Upper lobe of left lung (tissue), 6 donors: ENCODE results near the gene POR. TPM values are rescaled to one million over a fixed set of nuclear protein-coding genes. Genes with fewer than 3 reads are reported as not detected.

Experiments used
- ATAC-seq, 2 donors: fragments of 200-7000 bp; cut with Tn5 transposase; one replicate each; pipeline ENCODE4 v1.9.1; 2022; ENCODE audit warnings: mild to moderate bottlenecking in 2 of 2, moderate library complexity in 2 of 2; ENCODE audit not compliant: low FRiP score in 2 of 2
- DNase-seq, 2 donors: peaks; one replicate each; pipeline ENCODE4 v3.0.0-alpha.2; 2019 to 2020
- H3K27ac ChIP-seq, 4 donors: fragments of 200-600 bp; sonication (generic); one replicate each; pipeline ENCODE4 v1.5.1; 2016 to 2019
- H3K27me3 ChIP-seq, 4 donors: fragments of 200-600 bp; sonication (generic); one replicate each; pipeline ENCODE4 v1.5.1; 2017 to 2019
- H3K36me3 ChIP-seq, 4 donors: fragments of 200-600 bp; sonication (generic); one replicate each; pipeline ENCODE4 v1.5.1; 2016 to 2019
- H3K4me1 ChIP-seq, 4 donors: fragments of 200-600 bp; sonication (generic); one replicate each; pipeline ENCODE4 v1.5.1; 2018 to 2019
- H3K4me3 ChIP-seq, 4 donors: fragments of 200-600 bp; sonication (generic); one replicate each; pipeline ENCODE4 v1.5.1; 2017 to 2019; ENCODE audit warnings: mild to moderate bottlenecking in 2 of 4, moderate library complexity in 1 of 4
- H3K9me3 ChIP-seq, 4 donors: fragments of 200-600 bp; sonication (generic); one replicate each; pipeline ENCODE4 v1.5.1; 2018 to 2019
- CTCF ChIP-seq, 6 experiments: fragments of 450-650 bp in 4 of 6; fragments of 200-600 bp in 2 of 6; sonication (generic) in 2 of 6; IDR thresholded peaks; one replicate each; pipeline ENCODE4 v1.5.1; 2016 to 2019; ENCODE audit warnings: antibody characterized with exemption in 6 of 6
- EP300 ChIP-seq, 4 donors: sonication (generic); formaldehyde crosslinking; IDR thresholded peaks; one replicate each; pipeline ENCODE4 v1.5.1; 2017; ENCODE audit warnings: antibody characterized with exemption in 4 of 4, control low read depth in 2 of 4
- POLR2A ChIP-seq, 4 donors: fragments of 450-650 bp; IDR thresholded peaks; one replicate each; pipeline ENCODE4 v1.5.1; 2016 to 2017; ENCODE audit warnings: antibody characterized with exemption in 4 of 4, mild to moderate bottlenecking in 2 of 4
- POLR2AphosphoS5 ChIP-seq, 2 donors: sonication (generic); formaldehyde crosslinking; IDR thresholded peaks; one replicate each; pipeline ENCODE4 v1.5.1; 2017; ENCODE audit warnings: antibody characterized with exemption in 2 of 2
- WGBS, 2 donors: methylation state at CpG; one replicate each; pipeline ENCODE4 v1.1.5; 2017 to 2018; 5-methylcytosine and 5-hydroxymethylcytosine counted together
- total RNA-seq, 6 donors: library from RNA; depleted of rRNA in 4 of 6; stranded (reverse); fragments of >200 nt in 4 of 6; gene quantifications; one replicate each; pipeline versions ENCODE4 v1.1.0 to v1.2.1, GENCODE V29; 2016 to 2021
- donor health status: DM: no; HTN: no; CAD: no; lungs with moderate emphysema.
- donor health status: DM: no; HTN: yes; CAD: no; lungs with severe emphysema.

The POR gene
- total RNA-seq, 6 donors from 2014 or later: 107 to 257 (median 194) TPM

GRCh38 chr7:75891815-75892411, 23.0 kb upstream of the POR start:
- DNase-seq (no peak), ATAC-seq (no peak)
- H3K4me3 ChIP-seq: no peak overlapping the region
- H3K9me3 ChIP-seq: no peaks in the 10 kb centered on the region
- H3K27ac ChIP-seq: peak overlapping the region; percentile 73 to 82 (median 82)
- peaks cover 5 to 50% (median 20%) of the 10 kb centered on the region in 4 donors for H3K4me1 ChIP-seq
- 88 to 89% methylated on average over 7 of the region's 7 CpGs for WGBS, 2 donors
- H3K27me3 ChIP-seq: no peaks in the 10 kb centered on the region
- peaks cover 0 to 25% (median 11%) of the 10 kb centered on the region in 4 donors for H3K36me3 ChIP-seq
- TF ChIP-seq POLR2AphosphoS5 (IDR thresholded peaks at IDR 0.05) (no peak), CTCF (IDR thresholded peaks at IDR 0.05) (no peak)

GRCh38 chr7:75892634-75893272, 22.2 kb upstream of the POR start:
- DNase-seq (peak in 1 of 2 donors; percentile 90), ATAC-seq (peak; percentile 90 to 92)
- H3K9me3 ChIP-seq: no peaks in the 10 kb centered on the region
- H3K4me3 ChIP-seq: no peak overlapping the region
- 50 to 58% methylated on average over 11 to 15 of the region's 15 CpGs for WGBS, 2 donors
- no peaks in the 10 kb centered on the region for H3K27me3 ChIP-seq
- TF ChIP-seq POLR2AphosphoS5 (IDR thresholded peaks at IDR 0.05) (peak; percentile 43 to 69), EP300 (IDR thresholded peaks at IDR 0.05) (peak in 2 of 4 donors; percentile 7 to 78), CTCF (IDR thresholded peaks at IDR 0.05) (no peak), POLR2A (IDR thresholded peaks at IDR 0.05) (peak in 2 of 4 donors; percentile 13 to 68)
- peaks cover 0 to 17% (median 8%) of the 10 kb centered on the region in 4 donors for H3K36me3 ChIP-seq
- H3K4me1 ChIP-seq: peaks cover 5 to 50% (median 20%) of the 10 kb centered on the region in 4 donors
- peak overlapping the region; percentile 73 to 82 (median 82) for H3K27ac ChIP-seq

GRCh38 chr7:75896803-75897327, 18.1 kb upstream of the POR start:
- Histone ChIP-seq H3K27me3 (no peaks in the 10 kb centered on the region), H3K4me3 (no peak overlapping the region), H3K9me3 (no peaks in the 10 kb centered on the region), H3K4me1 (peaks cover 5 to 20% (median 13%) of the 10 kb centered on the region in 4 donors), H3K36me3 (no peaks in the 10 kb centered on the region), H3K27ac (no peak overlapping the region)
- DNase-seq (no peak), ATAC-seq (no peak)
- TF ChIP-seq POLR2AphosphoS5 (IDR thresholded peaks at IDR 0.05) (no peak), EP300 (IDR thresholded peaks at IDR 0.05) (no peak), POLR2A (IDR thresholded peaks at IDR 0.05) (no peak), CTCF (IDR thresholded peaks at IDR 0.05) (no peak)
- WGBS, 2 donors: 91 to 95% methylated on average over 4 to 5 of the region's 6 CpGs

- TF ChIP-seq EP300 (IDR thresholded peaks at IDR 0.05) (no peak), POLR2AphosphoS5 (IDR thresholded peaks at IDR 0.05) (no peak), CTCF (IDR thresholded peaks at IDR 0.05) (no peak), POLR2A (IDR thresholded peaks at IDR 0.05) (no peak)
- H3K27ac ChIP-seq: no peak overlapping the region
- no peaks in the 10 kb centered on the region for H3K27me3 ChIP-seq
- DNase-seq (no peak), ATAC-seq (no peak)
- WGBS, 2 donors: 87 to 96% methylated on average over 9 of the region's 9 CpGs
- no peaks in the 10 kb centered on the region for H3K9me3 ChIP-seq
- peaks cover 3 to 7% (median 5%) of the 10 kb centered on the region in 4 donors for H3K4me1 ChIP-seq
- no peaks in the 10 kb centered on the region for H3K36me3 ChIP-seq
- no peak overlapping the region for H3K4me3 ChIP-seq
Observed at GRCh38 chr7:75900617-75901315, 14.2 kb upstream of the POR start.
